HG03565 (cell line): ENCODE results near the gene SMIM38.

Source experiments
- ATAC-seq: cut with Tn5 transposase; IDR thresholded peaks from one replicate; pipeline ENCODE4 v1.9.1; 2021; ENCODE audit warnings: mild to moderate bottlenecking, moderate library complexity; ENCODE audit not compliant: unreplicated experiment

Gene SMIM38

DNA sequence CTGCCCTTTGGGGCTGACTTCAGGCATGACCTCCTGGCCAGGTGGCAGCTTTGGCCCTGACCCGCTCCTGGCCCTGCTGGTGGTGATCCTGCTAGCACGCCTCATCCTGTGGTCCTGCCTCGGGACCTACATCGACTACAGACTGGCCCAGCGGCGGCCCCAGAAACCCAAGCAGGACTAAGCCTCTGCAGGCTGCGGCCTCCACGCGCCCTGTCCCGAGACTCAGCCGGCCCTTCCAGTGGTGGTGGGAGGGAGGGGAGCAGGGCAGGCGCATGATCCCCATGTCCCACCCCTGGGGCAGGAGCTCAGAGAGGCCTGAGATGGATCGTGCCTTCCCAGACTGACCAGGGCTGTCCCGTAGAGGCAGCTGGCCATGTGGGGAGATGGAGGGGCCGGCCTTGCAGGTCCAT, 2.1 kb downstream of the SMIM38 start:
- no peak for ATAC-seq

DNA sequence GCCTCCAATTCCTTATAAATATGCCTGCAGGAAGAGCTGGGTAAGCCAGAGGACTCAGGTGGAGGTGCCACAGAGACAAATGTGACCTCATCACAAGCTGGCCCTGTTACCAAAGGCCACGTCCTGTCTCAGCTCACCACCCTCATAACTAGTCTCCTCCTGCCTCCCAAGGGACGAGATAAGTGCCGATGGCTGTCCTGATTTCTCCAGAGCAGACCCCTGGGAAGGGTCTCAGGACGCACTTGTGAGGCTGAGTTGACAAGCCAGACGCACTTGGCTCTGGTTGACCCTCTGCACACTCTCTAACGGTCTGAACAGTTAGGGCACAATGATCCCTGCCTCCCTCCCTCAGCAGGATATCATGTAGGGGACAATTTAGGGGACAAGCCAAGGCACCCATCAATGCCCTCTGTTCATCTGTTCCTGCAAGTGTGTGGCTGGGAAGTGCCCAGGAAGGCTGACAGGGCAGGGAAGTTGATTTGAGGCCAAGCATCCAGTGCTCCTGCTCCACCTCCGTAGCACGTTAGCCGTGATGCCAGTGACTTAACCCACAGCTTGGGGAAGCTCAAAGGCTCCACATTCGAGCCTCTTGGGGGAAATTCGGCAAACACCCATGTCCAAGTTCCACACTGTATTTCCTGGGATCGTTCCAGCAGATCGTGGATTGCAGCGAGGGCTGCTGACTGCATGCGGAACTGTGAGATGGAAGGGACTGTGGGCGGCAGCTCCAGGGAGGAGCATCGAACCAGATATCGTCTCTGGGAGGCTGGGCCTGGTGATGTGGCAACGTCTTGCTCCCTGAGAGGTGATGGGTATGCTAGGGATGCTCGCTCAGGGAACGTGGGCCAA, 2.8 kb downstream of the SMIM38 start:
- ATAC-seq, result no peak

DNA sequence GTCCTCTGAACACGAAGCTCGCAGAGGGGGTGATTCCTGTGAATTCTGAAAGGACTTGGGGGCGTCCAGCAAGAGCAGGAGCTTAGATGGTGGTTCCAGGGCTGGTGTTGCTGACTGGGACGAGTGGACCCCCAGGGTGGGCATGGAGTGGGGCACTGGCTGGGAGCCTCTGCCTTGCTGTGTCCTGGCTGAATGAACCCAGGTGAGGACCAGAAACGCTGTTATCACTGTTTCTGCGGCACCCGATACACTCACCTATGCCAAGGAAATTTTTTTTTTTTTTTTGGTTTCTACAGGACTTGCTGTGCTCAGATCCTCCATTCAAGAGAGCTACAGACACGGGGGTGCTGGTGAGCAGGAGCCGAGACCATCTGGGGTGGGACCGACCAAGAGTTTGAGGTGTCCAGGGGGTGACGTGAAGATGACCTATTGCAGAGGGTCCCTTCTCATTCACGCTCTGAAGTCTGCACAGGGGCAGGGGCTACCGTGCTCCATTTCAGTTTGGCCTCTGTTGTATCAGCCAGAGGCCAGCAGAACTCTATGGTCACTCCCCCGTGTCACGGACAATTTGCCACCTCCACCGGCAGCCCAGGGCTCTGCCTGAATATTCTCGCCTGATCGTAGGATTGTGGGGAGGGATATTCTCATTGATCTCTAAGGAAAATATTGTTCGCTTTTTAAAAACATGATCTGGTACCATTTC, 3.6 kb downstream of the SMIM38 start:
- no peak for ATAC-seq

- ATAC-seq, result no peak
These were observed 4.8 kb downstream of the SMIM38 start for GRCh38 chr11:69160296-69161116.

- ATAC-seq, result no peak
These were observed 5.3 kb downstream of the SMIM38 start for GRCh38 chr11:69161117-69161407.

DNA sequence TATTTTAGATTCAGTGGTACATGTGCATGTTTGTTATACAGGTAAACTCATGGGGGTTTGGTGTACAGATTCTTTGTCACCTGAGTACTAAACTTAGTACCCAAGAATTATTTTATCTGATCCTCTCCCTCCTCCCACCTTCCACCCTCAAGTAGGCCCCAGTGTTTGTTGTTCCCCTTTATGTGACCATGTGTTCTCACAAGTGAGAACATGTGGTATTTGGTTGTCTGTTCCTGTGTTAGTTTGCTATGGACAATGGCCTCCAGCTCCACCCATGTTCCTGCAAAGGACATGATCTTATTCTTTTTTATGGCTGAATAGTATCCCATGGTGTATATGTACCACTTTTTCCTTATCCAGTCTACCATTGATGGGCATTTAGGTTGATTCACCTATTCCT, 6.8 kb downstream of the SMIM38 start:
- no peak for ATAC-seq

GRCh38 chr11:69163842-69164241, 8.1 kb downstream of the SMIM38 start:
- ATAC-seq, result no peak

DNA sequence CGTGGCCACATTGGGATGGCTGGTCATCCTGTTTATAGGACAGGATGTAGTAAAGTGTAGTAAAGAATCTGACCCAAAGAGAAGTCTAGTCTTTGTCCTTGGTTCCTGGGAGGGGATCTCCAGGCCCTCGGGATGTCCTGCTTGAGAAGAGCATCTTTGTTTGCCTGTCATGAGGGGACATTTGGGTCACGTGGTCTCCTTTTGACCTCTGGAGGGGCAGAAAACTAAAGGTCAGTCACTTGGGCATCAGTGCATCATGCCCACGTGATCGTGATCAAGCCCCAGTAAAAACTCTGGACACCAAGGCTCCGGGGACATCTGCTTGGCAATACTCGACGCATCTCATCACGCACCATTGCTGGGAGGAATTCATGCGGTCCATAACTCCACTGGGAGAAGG, 9.1 kb downstream of the SMIM38 start:
- no peak for ATAC-seq

GRCh38 chr11:69165775-69166174, 10.0 kb downstream of the SMIM38 start:
- ATAC-seq, result no peak

DNA sequence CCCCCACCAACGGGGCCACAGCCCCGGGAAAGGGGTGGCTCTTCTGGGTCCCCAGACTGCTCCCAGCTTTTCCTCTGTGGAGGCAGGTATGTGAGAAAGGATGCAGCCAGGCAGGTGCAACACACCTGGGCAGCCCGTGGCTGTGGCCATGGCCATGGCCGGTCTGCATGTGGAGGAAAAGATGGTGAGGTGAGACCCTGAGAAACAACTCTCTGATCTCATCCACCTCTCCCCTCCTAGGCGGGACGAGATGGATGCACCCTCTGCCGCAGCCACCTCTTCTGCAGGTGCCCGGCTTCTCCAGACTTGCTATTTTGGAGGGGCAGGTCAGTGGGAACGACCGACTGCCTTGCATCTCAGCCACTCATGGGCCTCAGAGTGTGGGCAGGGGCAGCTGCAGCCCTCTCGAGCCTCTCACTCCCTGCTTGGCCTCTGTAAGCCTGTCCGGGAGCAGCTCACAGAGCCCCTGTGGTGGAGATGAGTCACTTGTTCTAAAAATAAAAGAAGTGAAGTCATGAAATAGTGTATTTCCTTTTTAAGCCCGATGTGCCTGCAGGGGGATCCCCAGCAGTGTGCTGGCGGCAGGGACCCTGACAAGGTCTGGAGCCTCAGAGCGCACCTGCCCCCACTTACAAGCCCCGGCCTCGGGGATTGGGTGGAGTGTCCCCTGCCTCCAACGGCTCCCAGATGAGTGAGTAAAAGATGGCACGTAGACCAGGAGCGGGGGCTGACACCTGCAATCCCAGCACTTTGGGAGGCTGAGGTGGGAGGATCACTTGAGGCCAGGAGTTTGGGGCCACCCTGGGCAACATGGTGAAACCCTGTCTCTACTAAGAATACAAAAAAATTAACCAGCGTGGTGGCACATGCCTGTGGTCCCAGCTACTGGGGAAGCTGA, 10.7 kb downstream of the SMIM38 start:
- peak; percentile 97 for ATAC-seq

- ATAC-seq, result no peak
These were observed 11.6 kb downstream of the SMIM38 start for GRCh38 chr11:69167130-69167915.

DNA sequence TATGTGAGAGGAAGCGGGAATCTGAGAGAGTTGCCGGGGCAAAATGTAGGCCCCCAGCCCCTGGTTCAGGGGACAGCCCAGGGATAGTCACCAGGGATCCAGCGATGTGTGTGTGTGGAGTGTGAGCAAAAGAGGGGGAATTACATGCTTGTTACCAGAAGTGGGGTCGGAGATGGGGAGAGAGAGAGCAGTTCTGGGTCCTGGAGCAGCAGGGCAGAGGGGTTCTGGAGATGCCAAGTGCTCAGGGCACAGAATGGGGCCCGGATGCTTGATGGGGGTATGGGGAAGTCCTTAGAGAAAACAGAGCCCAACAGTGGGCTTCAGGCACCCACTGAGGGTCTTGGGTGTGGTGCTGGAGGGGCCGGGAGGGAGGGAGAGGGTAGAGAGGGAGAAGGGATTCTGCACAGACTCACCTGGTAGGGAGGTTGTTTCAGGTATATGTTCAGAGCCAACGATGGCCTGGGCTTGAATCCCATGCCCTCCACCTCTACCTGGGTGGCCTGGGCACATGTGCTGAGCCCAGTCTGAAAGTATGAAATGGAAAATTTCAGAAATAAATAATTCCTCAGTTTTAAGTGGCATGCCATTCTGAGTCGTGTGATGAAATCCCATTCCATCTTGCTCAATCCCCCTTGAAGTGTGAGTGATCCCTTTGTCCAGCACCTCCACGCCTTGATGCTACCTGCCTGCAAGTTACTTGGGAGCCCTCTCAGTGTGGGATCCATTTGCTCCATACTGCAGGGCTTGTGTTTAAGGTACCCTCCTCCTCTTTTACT, 12.4 kb downstream of the SMIM38 start:
- ATAC-seq, result no peak

- ATAC-seq, result no peak
These were observed 13.7 kb downstream of the SMIM38 start for GRCh38 chr11:69169479-69169878.

DNA sequence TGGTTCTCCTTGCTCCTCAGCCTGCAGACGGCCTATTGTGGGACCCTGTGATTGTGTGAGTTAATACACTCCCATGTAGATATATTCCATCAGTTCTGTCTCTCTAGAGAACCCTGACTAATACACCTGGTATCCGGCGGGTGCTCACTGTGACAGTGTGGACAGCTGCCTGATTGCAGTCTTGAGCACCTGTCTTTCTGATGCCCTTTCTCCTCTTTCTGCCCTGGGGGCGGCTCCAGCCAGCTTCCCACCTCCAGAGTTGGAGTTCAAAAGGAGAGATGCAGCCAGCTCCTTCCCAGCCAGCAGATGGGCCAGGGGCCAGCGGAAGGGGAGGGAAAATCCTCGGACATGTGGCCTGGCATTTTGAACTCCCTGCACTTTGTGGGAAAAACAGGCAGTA, 15.0 kb downstream of the SMIM38 start:
- no peak for ATAC-seq

- ATAC-seq, result no peak
These were observed 15.9 kb downstream of the SMIM38 start for GRCh38 chr11:69171476-69172240.

- no peak for ATAC-seq
These were observed 16.9 kb downstream of the SMIM38 start for GRCh38 chr11:69172674-69173073.

DNA sequence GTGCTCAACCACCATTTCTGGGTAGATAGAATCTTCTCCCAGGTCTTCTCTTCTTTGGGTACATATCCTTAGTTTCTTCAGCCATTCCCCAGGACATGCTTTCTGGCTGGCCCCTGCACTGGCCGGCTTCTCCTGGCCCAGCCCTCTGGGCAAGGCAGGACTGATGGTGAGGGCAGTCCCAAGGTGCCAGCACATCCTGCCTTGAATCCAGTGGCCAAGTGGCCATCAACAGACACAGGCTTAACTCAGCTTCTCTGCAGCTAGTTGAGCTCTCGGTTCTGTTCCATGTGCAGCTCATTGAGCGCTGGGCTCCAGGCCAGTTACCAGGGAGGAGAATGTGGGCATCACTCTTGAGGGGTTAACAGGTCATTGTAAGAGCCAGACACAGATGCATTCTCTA, 17.6 kb downstream of the SMIM38 start:
- no peak for ATAC-seq

DNA sequence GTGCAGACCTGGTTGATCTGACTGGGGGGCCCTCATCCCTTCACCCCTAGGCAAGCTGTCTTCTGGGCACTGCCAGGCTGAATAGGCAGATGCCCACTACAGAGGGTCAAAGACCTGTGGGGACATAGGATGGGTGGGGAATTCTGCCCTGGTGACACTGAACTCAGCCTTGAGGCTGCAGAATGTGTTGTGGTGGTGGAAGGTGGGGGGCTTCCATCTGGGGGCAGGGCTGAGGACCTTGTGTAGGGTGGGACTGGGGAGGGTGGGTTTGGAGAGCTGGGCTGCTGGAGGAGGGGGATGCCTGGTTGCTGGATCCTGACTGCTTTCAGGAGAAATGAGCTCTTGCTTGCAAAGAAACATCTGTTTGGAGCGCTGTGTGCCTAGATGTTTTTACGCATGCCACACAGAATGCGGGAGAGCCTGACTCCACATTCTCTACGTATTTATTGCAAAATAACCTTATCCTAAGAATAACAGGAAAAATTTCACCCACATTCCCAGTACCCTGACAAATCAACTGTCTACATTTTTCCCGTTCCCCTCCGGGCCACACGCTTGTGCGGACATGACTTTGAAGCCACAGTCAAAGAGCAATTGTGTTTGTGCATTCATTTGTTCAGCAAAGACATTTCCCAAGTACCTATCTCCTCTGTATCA, 18.3 kb downstream of the SMIM38 start:
- no peak for ATAC-seq
